Bone marrow (tissue), 2 donors: ENCODE results near the gene SDCCAG8.
A peak's percentile ranks its signal among the peaks of the same experiment; 100 is the strongest.
"Not testable (repeated sequence)": the region's sequence is repeated elsewhere in the genome, so short reads cannot be mapped to it uniquely, and the experiment has no call there.

Experiments used
- DNase-seq, 2 donors: peaks; one replicate each; lab custom pipeline; 2025; lab: John Stamatoyannopoulos, UW

SDCCAG8 gene

GRCh38 chr1:243332440-243332839 is 76.6 kb downstream of the SDCCAG8 start:
- no peak for DNase-seq

- no peak for DNase-seq
These were observed 79.5 kb downstream of the SDCCAG8 start for GRCh38 chr1:243335292-243335691.

- DNase-seq = no peak
These were observed 80.3 kb downstream of the SDCCAG8 start for GRCh38 chr1:243336163-243336562.

GRCh38 chr1:243338848-243339247 is 83.0 kb downstream of the SDCCAG8 start:
- not testable (repeated sequence) for DNase-seq

GRCh38 chr1:243341074-243341473 is 85.2 kb downstream of the SDCCAG8 start:
- DNase-seq = no peak

GRCh38 chr1:243343970-243344937 is 88.4 kb downstream of the SDCCAG8 start:
- DNase-seq = peak in 1 of 2 donors; percentile 39

- DNase-seq = no peak
These were observed 89.4 kb downstream of the SDCCAG8 start for GRCh38 chr1:243345205-243345604.

GRCh38 chr1:243346016-243346415 is 90.2 kb downstream of the SDCCAG8 start:
- DNase-seq = no peak

- DNase-seq = no peak
These were observed 90.6 kb downstream of the SDCCAG8 start for GRCh38 chr1:243346468-243346867.

GRCh38 chr1:243348331-243348730 is 92.5 kb downstream of the SDCCAG8 start:
- DNase-seq = no peak

GRCh38 chr1:243349128-243349527 is 93.3 kb downstream of the SDCCAG8 start:
- no peak for DNase-seq

GRCh38 chr1:243351337-243351736 is 95.5 kb downstream of the SDCCAG8 start:
- no peak for DNase-seq

- DNase-seq = peak in 1 of 2 donors; percentile 32
These were observed 98.8 kb downstream of the SDCCAG8 start for GRCh38 chr1:243354511-243355153.

- no peak for DNase-seq
These were observed 108.0 kb downstream of the SDCCAG8 start for GRCh38 chr1:243363832-243364231.

- DNase-seq = no peak
These were observed 108.5 kb downstream of the SDCCAG8 start for GRCh38 chr1:243364330-243364729.

- no peak for DNase-seq
These were observed 109.0 kb downstream of the SDCCAG8 start for GRCh38 chr1:243364866-243365265.

GRCh38 chr1:243367314-243367713 is 111.5 kb downstream of the SDCCAG8 start:
- no peak for DNase-seq

- no peak for DNase-seq
These were observed 118.6 kb downstream of the SDCCAG8 start for GRCh38 chr1:243374412-243374811.

GRCh38 chr1:243375596-243375995 is 119.8 kb downstream of the SDCCAG8 start:
- DNase-seq = no peak

GRCh38 chr1:243378669-243379068 is 122.8 kb downstream of the SDCCAG8 start:
- DNase-seq = no peak

- no peak for DNase-seq
These were observed 123.4 kb downstream of the SDCCAG8 start for GRCh38 chr1:243379208-243379607.

- DNase-seq = no peak
These were observed 123.9 kb downstream of the SDCCAG8 start for GRCh38 chr1:243379706-243380105.

GRCh38 chr1:243388276-243388675 is 132.4 kb downstream of the SDCCAG8 start:
- no peak for DNase-seq
